HG02763 (cell line): ENCODE results near the gene TMEM123.
"Not testable (repeated sequence)": the region's sequence is repeated elsewhere in the genome, so short reads cannot be mapped to it uniquely, and the experiment has no call there.

Experiments used
- ATAC-seq: cut with Tn5 transposase; IDR thresholded peaks from one replicate; pipeline ENCODE4 v1.9.1; 2021; ENCODE audit warnings: mild to moderate bottlenecking, moderate library complexity; ENCODE audit not compliant: unreplicated experiment

TMEM123 gene

GRCh38 chr11:102374633-102375424, 77.7 kb downstream of the TMEM123 start:
- not testable (repeated sequence) for ATAC-seq

GRCh38 chr11:102368472-102368871, 84.1 kb downstream of the TMEM123 start:
- peak; percentile 99 for ATAC-seq

GRCh38 chr11:102367364-102367763, 85.2 kb downstream of the TMEM123 start:
- no peak for ATAC-seq

GRCh38 chr11:102364991-102365390, 87.6 kb downstream of the TMEM123 start:
- ATAC-seq = no peak

GRCh38 chr11:102361086-102362031, 91.2 kb downstream of the TMEM123 start:
- ATAC-seq = peak; percentile 80

- ATAC-seq = no peak
These were observed 91.9 kb downstream of the TMEM123 start for GRCh38 chr11:102360681-102361080.

GRCh38 chr11:102359372-102359771, 93.2 kb downstream of the TMEM123 start:
- no peak for ATAC-seq

GRCh38 chr11:102357116-102357515, 95.4 kb downstream of the TMEM123 start:
- ATAC-seq = no peak

GRCh38 chr11:102347462-102348370, 104.8 kb downstream of the TMEM123 start:
- peak; percentile 7 for ATAC-seq

- ATAC-seq = peak; percentile 92
These were observed 105.7 kb downstream of the TMEM123 start, which contains the start of gene BIRC2 for GRCh38 chr11:102346748-102347461. Gene BIRC2 (plus strand): TSS chr11:102347214. CDS start chr11:102349855, 2,641 bp downstream.

GRCh38 chr11:102346456-102346747, 106.2 kb downstream of the TMEM123 start:
- ATAC-seq = no peak
